ENCODE data around the gene ACOX3. TPM values are rescaled to one million over a fixed set of nuclear protein-coding genes. Genes with fewer than 3 reads are reported as not detected.

The ACOX3 gene
- total RNA-seq, 4 donors from 2014 or later, result 19.0 to 32.9 (median 22.1) TPM

DNA sequence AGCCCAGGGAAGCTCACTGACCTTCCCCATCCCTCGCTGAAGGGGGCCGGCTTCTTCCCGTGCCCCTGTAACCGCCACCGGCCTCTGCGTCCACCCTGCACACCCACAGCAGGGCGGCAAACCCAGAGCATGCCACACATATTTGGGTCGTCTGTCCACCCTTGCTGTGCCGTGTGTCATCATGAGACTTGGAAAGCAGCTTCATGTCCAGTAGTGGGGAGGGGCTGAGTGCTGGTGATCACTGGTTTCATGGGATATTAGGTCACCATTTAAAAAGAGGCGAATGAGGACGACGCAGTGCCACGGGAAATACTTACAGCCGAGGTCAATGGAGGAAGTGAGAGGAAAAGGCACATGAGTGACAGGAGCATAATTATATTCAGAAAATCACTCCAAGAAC, 96.1 kb downstream of the ACOX3 start:
- Histone ChIP-seq H3K4me1 (peaks cover 20 to 23% of the 10 kb centered on the region in 2 donors), H3K27ac (no peak overlapping the region), H3K27me3 (no peaks in the 10 kb centered on the region), H3K4me3 (no peak overlapping the region), H3K36me3 (no peaks in the 10 kb centered on the region), H3K9me3 (no peaks in the 10 kb centered on the region)
- TF ChIP-seq, protein P1, sequence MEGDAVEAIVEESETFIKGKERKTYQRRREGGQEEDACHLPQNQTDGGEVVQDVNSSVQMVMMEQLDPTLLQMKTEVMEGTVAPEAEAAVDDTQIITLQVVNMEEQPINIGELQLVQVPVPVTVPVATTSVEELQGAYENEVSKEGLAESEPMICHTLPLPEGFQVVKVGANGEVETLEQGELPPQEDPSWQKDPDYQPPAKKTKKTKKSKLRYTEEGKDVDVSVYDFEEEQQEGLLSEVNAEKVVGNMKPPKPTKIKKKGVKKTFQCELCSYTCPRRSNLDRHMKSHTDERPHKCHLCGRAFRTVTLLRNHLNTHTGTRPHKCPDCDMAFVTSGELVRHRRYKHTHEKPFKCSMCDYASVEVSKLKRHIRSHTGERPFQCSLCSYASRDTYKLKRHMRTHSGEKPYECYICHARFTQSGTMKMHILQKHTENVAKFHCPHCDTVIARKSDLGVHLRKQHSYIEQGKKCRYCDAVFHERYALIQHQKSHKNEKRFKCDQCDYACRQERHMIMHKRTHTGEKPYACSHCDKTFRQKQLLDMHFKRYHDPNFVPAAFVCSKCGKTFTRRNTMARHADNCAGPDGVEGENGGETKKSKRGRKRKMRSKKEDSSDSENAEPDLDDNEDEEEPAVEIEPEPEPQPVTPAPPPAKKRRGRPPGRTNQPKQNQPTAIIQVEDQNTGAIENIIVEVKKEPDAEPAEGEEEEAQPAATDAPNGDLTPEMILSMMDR (IDR thresholded peaks at IDR 0.05 in 4 of 5, conservative IDR thresholded peaks at IDR 0.05 in 1 of 5), result no peak
- in situ Hi-C loops (cut with MboI; ENCODE audit: low sequenced_read_pairs in 4 of 4), result no loop called here
- DNase-seq (no peak), ATAC-seq (no peak)
- intact Hi-C loops (cut with DNase I; ENCODE audit: low total_unique reads), result loop anchor here (5.0 kb wide), 1 partner anchor 67 kb away; no protein-coding TSS in a partner anchor

DNA sequence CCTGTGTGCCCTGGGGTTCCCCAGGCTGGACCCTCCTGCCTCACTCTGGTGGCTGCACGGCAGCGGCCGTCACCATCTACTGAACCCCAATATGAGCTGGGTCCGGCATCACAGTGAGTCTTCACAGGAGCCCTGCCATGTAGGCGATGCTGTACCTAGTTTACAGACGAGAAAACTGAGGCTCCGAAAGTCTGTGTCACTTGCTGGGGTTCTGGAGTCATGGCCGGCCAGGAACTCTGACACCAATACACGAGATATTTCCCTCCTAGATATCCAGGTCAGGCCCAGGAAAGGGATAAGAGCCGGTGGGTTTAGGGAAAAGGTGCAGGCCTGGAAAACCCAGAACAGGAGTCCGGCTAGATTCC, 96.6 kb downstream of the ACOX3 start:
- H3K4me1 ChIP-seq, result peaks cover 20 to 23% of the 10 kb centered on the region in 2 donors
- in situ Hi-C loops (cut with MboI; ENCODE audit: low sequenced_read_pairs in 4 of 4) (no loop called here), intact Hi-C loops (cut with DNase I; ENCODE audit: low total_unique reads) (loop anchor here (5.0 kb wide), 1 partner anchor 67 kb away; no protein-coding TSS in a partner anchor)
- H3K36me3 ChIP-seq, result no peaks in the 10 kb centered on the region
- DNase-seq (no peak), ATAC-seq (no peak)
- no peaks in the 10 kb centered on the region for H3K27me3 ChIP-seq
- peak overlapping the region in 2 of 4 donors; percentile 16 to 40 for H3K27ac ChIP-seq
- H3K9me3 ChIP-seq, result no peaks in the 10 kb centered on the region
- no peak overlapping the region for H3K4me3 ChIP-seq
- no peak for TF ChIP-seq POLR2A (IDR thresholded peaks at IDR 0.05)
- TF ChIP-seq, protein P1 (IDR thresholded peaks at IDR 0.05 in 4 of 5, conservative IDR thresholded peaks at IDR 0.05 in 1 of 5), result no peak

DNA sequence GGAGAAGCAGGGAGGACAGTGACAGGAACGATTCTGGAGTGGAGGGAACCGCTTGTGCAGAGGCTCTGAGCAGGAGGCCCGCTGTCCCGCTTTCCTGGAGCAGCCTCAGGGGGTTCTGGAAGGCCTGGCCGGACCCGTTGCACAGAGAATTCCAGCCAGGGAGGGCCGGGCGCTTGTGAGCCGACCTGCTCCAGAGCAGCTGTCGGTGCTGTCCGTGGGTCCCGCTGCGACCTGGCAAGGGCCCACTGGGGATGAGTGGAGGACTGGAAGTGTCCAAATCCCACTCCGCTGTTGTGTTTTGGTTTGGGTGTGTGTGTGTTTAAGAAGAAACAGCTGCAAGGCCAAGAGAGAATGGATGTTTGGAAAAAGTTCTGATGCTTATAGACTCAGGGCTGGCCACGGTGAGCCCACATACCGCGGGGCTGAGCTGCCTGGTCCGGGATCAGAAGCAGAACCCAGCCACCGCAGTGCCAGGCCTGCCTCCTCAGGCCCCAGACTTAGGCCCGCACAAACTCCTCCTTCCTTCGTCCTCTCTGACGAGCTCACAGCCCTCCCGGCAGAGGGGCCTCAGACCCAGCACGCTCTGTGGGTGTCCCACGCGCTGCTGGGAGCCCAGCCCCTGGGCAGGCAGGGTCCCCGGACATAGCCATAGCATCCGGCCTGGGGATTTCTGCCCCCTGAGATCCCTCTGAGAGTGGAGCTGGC, 97.1 kb downstream of the ACOX3 start:
- ATAC-seq (no peak), DNase-seq (no peak)
- H3K4me1 ChIP-seq, result peaks cover 20 to 23% of the 10 kb centered on the region in 2 donors
- TF ChIP-seq, protein P1 (IDR thresholded peaks at IDR 0.05 in 4 of 5, conservative IDR thresholded peaks at IDR 0.05 in 1 of 5), result no peak
- TF ChIP-seq POLR2A (IDR thresholded peaks at IDR 0.05), result no peak
- H3K36me3 ChIP-seq, result no peaks in the 10 kb centered on the region
- no peak overlapping the region for H3K4me3 ChIP-seq
- peak overlapping the region; percentile 4 to 40 (median 15) for H3K27ac ChIP-seq
- in situ Hi-C loops (cut with MboI; ENCODE audit: low sequenced_read_pairs in 4 of 4) (no loop called here), intact Hi-C loops (cut with DNase I; ENCODE audit: low total_unique reads) (loop anchor here (5.0 kb wide), 1 partner anchor 66 kb away; no protein-coding TSS in a partner anchor)
- H3K27me3 ChIP-seq, result no peaks in the 10 kb centered on the region
- no peaks in the 10 kb centered on the region for H3K9me3 ChIP-seq

DNA sequence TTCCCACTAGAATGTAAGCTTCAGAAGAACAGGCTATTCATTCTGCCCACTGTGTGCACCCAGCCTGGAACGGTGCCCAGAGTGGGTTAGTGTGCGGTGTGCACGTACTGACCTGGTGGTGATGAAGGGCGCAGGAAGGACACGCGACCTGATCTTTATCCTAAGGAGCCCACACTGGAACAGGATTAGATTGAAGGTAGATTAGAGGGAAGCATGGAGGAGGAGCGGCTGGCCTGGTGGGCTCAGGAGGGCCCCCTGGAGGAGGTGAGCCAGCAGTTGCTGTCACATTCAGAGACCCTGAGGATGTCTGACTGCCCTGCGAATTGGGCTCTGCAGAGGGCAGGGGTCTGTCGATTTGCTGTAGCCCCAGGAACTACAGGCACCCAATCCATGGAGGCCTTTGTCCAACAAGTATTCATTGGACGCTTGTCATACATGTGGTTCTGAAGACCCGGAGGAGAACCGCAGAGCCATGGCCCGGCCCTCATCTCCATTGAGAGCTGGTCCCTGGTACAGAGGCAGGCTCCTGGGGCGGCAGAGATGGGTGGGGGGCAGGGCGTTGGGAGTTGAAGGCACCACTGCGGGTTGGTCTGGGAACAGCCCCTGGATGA, 97.8 kb downstream of the ACOX3 start:
- in situ Hi-C loops (cut with MboI; ENCODE audit: low sequenced_read_pairs in 4 of 4) (no loop called here), intact Hi-C loops (cut with DNase I; ENCODE audit: low total_unique reads) (loop anchor here (5.0 kb wide), 1 partner anchor 65 kb away; no protein-coding TSS in a partner anchor)
- H3K4me3 ChIP-seq, result no peak overlapping the region
- no peaks in the 10 kb centered on the region for H3K36me3 ChIP-seq
- no peaks in the 10 kb centered on the region for H3K27me3 ChIP-seq
- DNase-seq (no peak), ATAC-seq (no peak)
- TF ChIP-seq, protein P1 (IDR thresholded peaks at IDR 0.05 in 4 of 5, conservative IDR thresholded peaks at IDR 0.05 in 1 of 5), result no peak
- no peak for TF ChIP-seq POLR2A (IDR thresholded peaks at IDR 0.05)
- H3K4me1 ChIP-seq, result peaks cover 20 to 23% of the 10 kb centered on the region in 2 donors
- no peaks in the 10 kb centered on the region for H3K9me3 ChIP-seq
- H3K27ac ChIP-seq, result peak overlapping the region; percentile 4 to 40 (median 25)
